Fibroblast of pulmonary artery (primary cell): ENCODE data around the gene TIAM2.

Experiments
- DNase-seq: peaks from one replicate; pipeline ENCODE4 v3.0.0-alpha.2; 2010; ENCODE audit warnings: low read depth
- H3K4me3 ChIP-seq: replicated peaks from 2 replicates; pipeline ENCODE4 v1.5.1; 2011; ENCODE audit warnings: low read depth, mild to moderate bottlenecking, control low read depth, low read length, moderate library complexity
- CTCF ChIP-seq: IDR thresholded peaks from 2 replicates; pipeline ENCODE4 v1.5.1; 2011; ENCODE audit warnings: mild to moderate bottlenecking, control low read depth, low read length, inconsistent platforms; ENCODE audit errors: missing control alignments

TIAM2 gene

DNA sequence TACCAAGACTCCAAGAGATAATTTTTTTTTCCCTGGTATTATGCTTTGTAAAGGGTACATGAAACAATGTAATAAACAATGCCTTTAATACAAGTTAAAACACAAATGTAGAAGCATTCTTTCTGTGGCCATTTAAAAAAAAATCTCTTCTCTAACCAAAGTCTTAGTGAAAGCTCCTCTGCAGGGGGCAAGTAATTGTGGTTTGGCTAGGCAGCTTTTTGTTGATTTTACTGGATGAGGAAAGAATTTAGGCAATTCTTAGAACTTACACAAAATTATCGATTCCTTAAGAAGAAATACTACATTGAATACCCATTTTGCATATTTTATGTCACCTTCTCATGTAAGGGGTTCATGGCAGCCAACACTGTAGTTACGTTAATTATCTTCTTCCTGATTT is 306.8 kb downstream of the TIAM2 start:
- DNase-seq, result peak; percentile 28
- no peak for TF ChIP-seq CTCF
- H3K4me3 ChIP-seq, result no peak overlapping the region

DNA sequence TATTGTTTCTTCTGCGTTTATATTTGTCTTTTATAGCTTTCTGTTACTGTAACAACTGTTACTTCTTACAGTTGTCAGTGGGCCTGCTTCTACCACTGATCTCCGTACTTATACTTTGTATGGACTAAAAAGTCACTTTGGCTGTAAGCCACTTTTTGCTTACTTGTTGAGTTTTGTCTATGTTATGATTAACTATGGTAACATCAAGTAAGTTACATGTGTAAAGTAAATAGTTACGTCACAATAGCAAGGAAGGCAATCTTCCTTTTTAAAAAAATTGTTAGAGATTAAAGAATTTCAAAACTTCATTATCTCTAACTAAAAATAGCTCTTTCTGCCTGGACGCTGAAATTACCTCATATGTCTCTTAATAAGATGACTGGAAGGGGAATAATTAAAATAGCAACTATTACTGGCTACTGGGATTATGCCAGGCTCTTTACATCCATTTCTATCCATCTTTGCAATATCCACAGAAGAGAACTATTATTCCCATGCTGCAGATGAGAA is 308.3 kb downstream of the TIAM2 start:
- no peak for TF ChIP-seq CTCF
- no peak overlapping the region for H3K4me3 ChIP-seq
- DNase-seq, result peak; percentile 65

DNA sequence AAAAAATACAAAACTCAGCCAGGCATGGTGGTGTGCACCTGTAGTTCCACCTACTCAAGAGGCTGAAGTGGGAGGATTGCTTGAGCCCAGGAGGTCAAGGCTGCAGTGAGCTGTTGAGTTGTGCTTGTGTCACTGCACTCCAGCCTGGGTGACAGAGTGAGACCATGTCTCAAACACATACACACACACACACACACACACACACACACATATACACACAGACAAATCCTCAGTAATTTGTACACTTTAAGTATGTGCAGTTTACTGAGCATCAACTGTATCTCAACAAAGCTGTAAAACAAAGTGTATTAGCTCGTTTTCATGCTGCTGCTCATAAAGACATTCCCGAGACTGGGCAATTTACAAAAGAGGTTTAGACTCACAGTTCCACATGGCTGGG is 311.8 kb downstream of the TIAM2 start:
- H3K4me3 ChIP-seq, result no peak overlapping the region
- DNase-seq, result no peak
- no peak for TF ChIP-seq CTCF
